Chondrocyte (in vitro differentiated cells): Measurements from ENCODE around the gene SPIRE1. TPM values are rescaled to one million over a fixed set of nuclear protein-coding genes. Genes with fewer than 3 reads are reported as not detected.

Experiments used
- DNase-seq: peaks from one replicate; pipeline ENCODE4 v3.0.0; 2021; ENCODE audit warnings: mixed read lengths, low spot score
- H3K27ac Mint-ChIP-seq: one replicate; pipeline ENCODE4 v1.8.0; 2021; ENCODE audit warnings: mild to moderate bottlenecking, moderate library complexity, mixed read lengths; ENCODE audit not compliant: unreplicated experiment
- H3K27me3 Mint-ChIP-seq: 2 replicates; pipeline ENCODE4 v1.8.0; 2021; ENCODE audit warnings: low read depth, mixed read lengths
- H3K36me3 Mint-ChIP-seq: 2 replicates; pipeline ENCODE4 v1.8.0; 2021; ENCODE audit warnings: low read depth, mixed read lengths
- H3K4me1 Mint-ChIP-seq: 2 replicates; pipeline ENCODE4 v1.8.0; 2021; ENCODE audit warnings: low read depth, mild to moderate bottlenecking, mixed read lengths
- H3K4me3 Mint-ChIP-seq: one replicate; pipeline ENCODE4 v1.8.0; 2021; ENCODE audit warnings: mild to moderate bottlenecking, moderate library complexity, mixed read lengths; ENCODE audit not compliant: unreplicated experiment
- H3K9me3 Mint-ChIP-seq: 2 replicates; pipeline ENCODE4 v1.8.0; 2021; ENCODE audit warnings: low read depth, mixed read lengths
- total RNA-seq: library from RNA; stranded (reverse); gene quantifications from 3 replicates; pipeline ENCODE4 v1.2.1, GENCODE V29; 2021
- TF ChIP-seq, protein P1 (sequence below): fragments of 200-600 bp; sonication (generic); IDR thresholded peaks from 2 replicates; pipeline ENCODE4 v1.5.0; 2021; ENCODE audit warnings: antibody characterized with exemption, mild to moderate bottlenecking, moderate library complexity

The SPIRE1 gene
- total RNA-seq, 1 donor from 2014 or later, result 57.8 TPM

DNA sequence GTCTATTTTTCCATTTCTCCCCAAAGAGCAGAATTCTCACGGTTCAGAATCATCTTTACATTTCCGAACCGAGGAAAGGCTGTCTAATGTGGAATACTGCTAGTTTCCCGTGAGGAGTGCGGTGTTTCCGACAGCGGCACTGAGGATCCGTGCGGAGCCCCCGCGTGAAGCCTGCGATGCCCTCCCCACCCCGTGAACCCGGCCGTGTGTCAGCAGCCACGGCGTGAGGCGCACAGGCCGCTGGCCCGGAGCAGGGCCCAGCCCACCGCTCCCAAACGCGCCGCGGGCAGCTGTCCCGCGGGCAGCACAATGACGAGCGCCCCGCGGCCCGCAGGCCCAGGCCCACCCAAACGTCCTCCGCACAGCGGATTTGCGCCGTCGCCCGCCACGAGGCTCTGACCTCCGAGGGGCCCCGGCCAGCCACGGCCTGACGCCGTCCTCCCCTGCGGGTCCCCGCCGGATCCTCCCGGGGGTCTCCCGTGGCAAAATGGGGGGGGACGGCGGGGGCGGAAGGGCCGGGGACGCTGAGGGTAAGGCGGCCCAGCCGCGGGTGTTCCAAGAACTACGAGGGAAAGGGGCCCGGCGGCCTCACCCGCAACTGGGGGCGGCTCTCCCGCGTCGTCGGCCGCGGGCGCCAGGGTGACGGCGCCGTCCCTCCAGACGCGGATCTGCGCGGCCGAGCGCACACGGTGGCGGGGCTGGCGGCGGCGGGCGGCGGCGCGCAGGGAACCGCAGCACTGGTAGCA is 796 bp downstream of the SPIRE1 start:
- peaks cover 1% of the 10 kb centered on the region for H3K36me3 Mint-ChIP-seq
- no peaks in the 10 kb centered on the region for H3K27me3 Mint-ChIP-seq
- peak overlapping the region; percentile 78 for H3K4me3 Mint-ChIP-seq
- peaks cover 52% of the 10 kb centered on the region for H3K4me1 Mint-ChIP-seq
- DNase-seq, result no peak
- H3K9me3 Mint-ChIP-seq, result no peaks in the 10 kb centered on the region
- peak overlapping the region; percentile 95 for H3K27ac Mint-ChIP-seq
- TF ChIP-seq, protein P1, sequence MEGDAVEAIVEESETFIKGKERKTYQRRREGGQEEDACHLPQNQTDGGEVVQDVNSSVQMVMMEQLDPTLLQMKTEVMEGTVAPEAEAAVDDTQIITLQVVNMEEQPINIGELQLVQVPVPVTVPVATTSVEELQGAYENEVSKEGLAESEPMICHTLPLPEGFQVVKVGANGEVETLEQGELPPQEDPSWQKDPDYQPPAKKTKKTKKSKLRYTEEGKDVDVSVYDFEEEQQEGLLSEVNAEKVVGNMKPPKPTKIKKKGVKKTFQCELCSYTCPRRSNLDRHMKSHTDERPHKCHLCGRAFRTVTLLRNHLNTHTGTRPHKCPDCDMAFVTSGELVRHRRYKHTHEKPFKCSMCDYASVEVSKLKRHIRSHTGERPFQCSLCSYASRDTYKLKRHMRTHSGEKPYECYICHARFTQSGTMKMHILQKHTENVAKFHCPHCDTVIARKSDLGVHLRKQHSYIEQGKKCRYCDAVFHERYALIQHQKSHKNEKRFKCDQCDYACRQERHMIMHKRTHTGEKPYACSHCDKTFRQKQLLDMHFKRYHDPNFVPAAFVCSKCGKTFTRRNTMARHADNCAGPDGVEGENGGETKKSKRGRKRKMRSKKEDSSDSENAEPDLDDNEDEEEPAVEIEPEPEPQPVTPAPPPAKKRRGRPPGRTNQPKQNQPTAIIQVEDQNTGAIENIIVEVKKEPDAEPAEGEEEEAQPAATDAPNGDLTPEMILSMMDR, result no peak

DNA sequence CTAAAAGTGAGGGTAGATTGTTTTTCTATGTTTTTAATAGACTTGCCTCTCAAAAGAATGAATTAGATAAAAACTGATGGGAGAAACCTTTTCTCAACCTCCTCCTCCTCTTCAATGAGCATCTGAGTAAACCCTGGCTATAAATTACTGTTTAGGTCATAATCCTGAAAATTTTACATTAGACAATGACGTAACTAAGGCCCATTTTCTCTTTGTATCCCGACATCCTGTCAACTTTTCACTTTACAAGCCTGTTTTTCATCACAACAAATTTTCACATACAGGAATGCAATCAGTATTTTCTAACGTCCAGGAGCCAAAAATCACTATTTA is 1.3 kb downstream of the SPIRE1 start:
- peaks cover 57% of the 10 kb centered on the region for H3K4me1 Mint-ChIP-seq
- peak overlapping the region; percentile 78 for H3K4me3 Mint-ChIP-seq
- H3K36me3 Mint-ChIP-seq, result peaks cover 1% of the 10 kb centered on the region
- TF ChIP-seq, protein P1, result no peak
- no peaks in the 10 kb centered on the region for H3K9me3 Mint-ChIP-seq
- no peaks in the 10 kb centered on the region for H3K27me3 Mint-ChIP-seq
- peak overlapping the region; percentile 95 for H3K27ac Mint-ChIP-seq
- no peak for DNase-seq

DNA sequence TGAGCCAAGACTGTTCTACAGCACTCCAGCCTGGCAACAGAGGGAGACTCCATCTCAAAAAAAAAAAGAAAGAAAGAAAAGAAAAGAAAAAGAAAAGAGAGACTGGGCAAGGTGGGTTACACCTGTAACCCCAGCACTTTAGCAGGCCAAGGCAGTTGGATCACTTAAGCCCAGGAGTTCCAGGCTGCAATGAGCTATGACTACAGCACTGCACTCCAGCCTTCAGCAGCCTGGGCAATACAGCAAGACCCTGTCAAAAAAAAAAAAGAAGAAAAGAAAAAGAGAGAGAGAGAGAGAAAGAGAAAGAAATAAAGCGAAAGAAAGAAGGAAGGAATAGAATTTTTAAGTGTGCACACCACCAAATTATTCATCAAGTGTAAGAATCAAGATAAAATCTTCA is 2.9 kb downstream of the SPIRE1 start:
- Mint-ChIP-seq H3K9me3 (no peaks in the 10 kb centered on the region), H3K4me3 (peak overlapping the region; percentile 78), H3K27me3 (no peaks in the 10 kb centered on the region), H3K4me1 (peaks cover 63% of the 10 kb centered on the region), H3K36me3 (peaks cover under 1% of the 10 kb centered on the region), H3K27ac (peak overlapping the region; percentile 95)
- TF ChIP-seq, protein P1, result no peak
- no peak for DNase-seq

DNA sequence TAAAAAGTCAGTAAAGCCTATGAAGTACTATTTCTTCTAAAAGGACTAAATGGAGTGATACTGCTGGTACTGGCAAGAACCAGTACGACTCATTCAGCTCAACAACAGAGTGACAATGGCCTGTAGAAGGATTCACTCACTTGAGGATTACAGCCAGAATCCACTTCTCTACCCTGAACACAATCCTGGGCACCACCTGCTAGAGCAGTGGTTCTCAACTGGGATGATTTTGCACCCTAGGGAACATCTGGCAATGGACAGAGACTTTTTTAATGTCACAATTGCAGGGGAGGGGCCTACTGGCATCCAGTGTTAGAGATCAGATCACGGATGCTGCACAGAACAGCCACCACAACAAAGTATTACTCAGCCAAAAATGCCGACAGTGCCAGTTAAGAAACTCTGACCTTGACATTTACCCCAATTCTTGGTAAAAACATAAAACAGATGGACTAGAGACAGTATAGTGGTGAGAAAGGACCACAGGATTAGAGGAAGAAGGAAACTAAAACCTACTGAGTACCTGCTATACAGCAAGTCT is 5.0 kb downstream of the SPIRE1 start:
- no peak for DNase-seq
- H3K36me3 Mint-ChIP-seq, result no peaks in the 10 kb centered on the region
- H3K27me3 Mint-ChIP-seq, result no peaks in the 10 kb centered on the region
- TF ChIP-seq, protein P1, result no peak
- no peaks in the 10 kb centered on the region for H3K9me3 Mint-ChIP-seq
- peaks cover 61% of the 10 kb centered on the region for H3K4me1 Mint-ChIP-seq
- peak overlapping the region; percentile 74 for H3K27ac Mint-ChIP-seq
- no peak overlapping the region for H3K4me3 Mint-ChIP-seq

DNA sequence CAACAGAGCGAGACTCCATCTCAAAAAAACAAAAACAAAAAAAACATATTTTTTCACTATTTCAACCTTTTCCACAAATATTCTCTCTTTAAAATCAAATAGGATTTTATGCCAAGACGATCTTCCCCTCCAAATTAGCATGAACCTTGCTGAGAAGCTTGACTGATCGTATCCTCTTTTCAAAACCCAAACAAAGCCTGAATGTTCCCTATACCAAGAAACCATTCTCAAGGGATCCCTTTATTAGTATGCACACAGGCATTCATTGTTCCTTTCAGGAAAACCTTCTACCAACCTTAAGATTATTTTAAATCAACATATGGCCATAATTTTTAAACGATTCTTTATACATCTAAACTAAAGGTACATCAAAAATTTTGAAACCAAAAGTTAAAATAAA is 6.3 kb downstream of the SPIRE1 start:
- H3K4me1 Mint-ChIP-seq, result peaks cover 62% of the 10 kb centered on the region
- H3K4me3 Mint-ChIP-seq, result peak overlapping the region; percentile 38
- TF ChIP-seq, protein P1, result no peak
- H3K36me3 Mint-ChIP-seq, result no peaks in the 10 kb centered on the region
- no peak for DNase-seq
- H3K27ac Mint-ChIP-seq, result peak overlapping the region; percentile 74
- H3K27me3 Mint-ChIP-seq, result no peaks in the 10 kb centered on the region
- no peaks in the 10 kb centered on the region for H3K9me3 Mint-ChIP-seq
